ENCODE data around the gene NR5A2.

Gene NR5A2

GRCh38 chr1:200206340-200206739 lies 178.8 kb downstream of the NR5A2 start:
- no peak for DNase-seq (ENCODE audit: low spot score)

GRCh38 chr1:200206761-200207160 lies 179.3 kb downstream of the NR5A2 start:
- DNase-seq (ENCODE audit: low spot score): no peak

GRCh38 chr1:200207711-200208126 lies 180.2 kb downstream of the NR5A2 start:
- DNase-seq (ENCODE audit: low spot score): no peak

- DNase-seq (ENCODE audit: low spot score): no peak
Measured at GRCh38 chr1:200211157-200211556, 183.6 kb downstream of the NR5A2 start.

GRCh38 chr1:200213392-200213791 lies 185.9 kb downstream of the NR5A2 start:
- no peak for DNase-seq (ENCODE audit: low spot score)

GRCh38 chr1:200213921-200214320 lies 186.4 kb downstream of the NR5A2 start:
- DNase-seq (ENCODE audit: low spot score): no peak

- DNase-seq (ENCODE audit: low spot score): no peak
Measured at GRCh38 chr1:200215350-200215749, 187.8 kb downstream of the NR5A2 start.

GRCh38 chr1:200217703-200218102 lies 190.2 kb downstream of the NR5A2 start:
- DNase-seq (ENCODE audit: low spot score): no peak

GRCh38 chr1:200221614-200222282 lies 194.2 kb downstream of the NR5A2 start:
- no peak for DNase-seq (ENCODE audit: low spot score)

- no peak for DNase-seq (ENCODE audit: low spot score)
Measured at GRCh38 chr1:200223207-200223606, 195.7 kb downstream of the NR5A2 start.

- DNase-seq (ENCODE audit: low spot score): no peak
Measured at GRCh38 chr1:200223613-200224012, 196.1 kb downstream of the NR5A2 start.

- no peak for DNase-seq (ENCODE audit: low spot score)
Measured at GRCh38 chr1:200224315-200224714, 196.8 kb downstream of the NR5A2 start.

- no peak for DNase-seq (ENCODE audit: low spot score)
Measured at GRCh38 chr1:200226268-200226968, 198.9 kb downstream of the NR5A2 start.

- no peak for DNase-seq (ENCODE audit: low spot score)
Measured at GRCh38 chr1:200226969-200227303, 199.4 kb downstream of the NR5A2 start.
